Suprapubic skin (tissue), 4 donors: Measurements from ENCODE around the gene NSUN2. TPM values are rescaled to one million over a fixed set of nuclear protein-coding genes. Genes with fewer than 3 reads are reported as not detected.

Experiments
- DNase-seq, 2 donors: peaks; one replicate each; pipeline ENCODE4 v3.0.0-alpha.2; 2019; ENCODE audit warnings: low spot score in 2 of 2
- H3K27ac ChIP-seq: fragments of 200-600 bp; sonication (generic); one replicate; pipeline ENCODE4 v1.5.1; 2019
- H3K27me3 ChIP-seq: fragments of 200-600 bp; sonication (generic); one replicate; pipeline ENCODE4 v1.5.1; 2019
- H3K36me3 ChIP-seq: fragments of 200-600 bp; sonication (generic); one replicate; pipeline ENCODE4 v1.5.1; 2019
- H3K4me1 ChIP-seq: fragments of 200-600 bp; sonication (generic); one replicate; pipeline ENCODE4 v1.5.1; 2019
- H3K4me3 ChIP-seq: fragments of 200-600 bp; sonication (generic); one replicate; pipeline ENCODE4 v1.5.1; 2019; ENCODE audit warnings: mild to moderate bottlenecking
- H3K9me3 ChIP-seq: fragments of 200-600 bp; sonication (generic); one replicate; pipeline ENCODE4 v1.5.1; 2019
- CTCF ChIP-seq, 2 donors: fragments of 200-600 bp in 1 of 2; fragments of 450-650 bp in 1 of 2; sonication (generic) in 1 of 2; IDR thresholded peaks; one replicate each; pipeline ENCODE4 v1.5.1; 2016 to 2019; ENCODE audit warnings: antibody characterized with exemption in 2 of 2, mild to moderate bottlenecking in 1 of 2, moderate library complexity in 1 of 2
- EP300 ChIP-seq: sonication (generic); formaldehyde crosslinking; IDR thresholded peaks from one replicate; pipeline ENCODE4 v1.6.1; 2017; ENCODE audit warnings: antibody characterized with exemption
- POLR2A ChIP-seq, 2 donors: fragments of 450-650 bp; IDR thresholded peaks; one replicate each; pipeline ENCODE4 v1.6.1; 2017; ENCODE audit warnings: antibody characterized with exemption in 2 of 2, mild to moderate bottlenecking in 2 of 2, moderate library complexity in 2 of 2
- POLR2AphosphoS5 ChIP-seq, 3 donors: sonication (generic); formaldehyde crosslinking; IDR thresholded peaks; one replicate each; pipeline ENCODE4 v1.6.1; 2017; ENCODE audit warnings: antibody characterized with exemption in 3 of 3
- WGBS: methylation state at CpG from one replicate; pipeline ENCODE4 v1.1.5; 2018; 5-methylcytosine and 5-hydroxymethylcytosine counted together
- total RNA-seq, 4 donors: library from RNA; depleted of rRNA; stranded (reverse); fragments of >200 nt; gene quantifications; one replicate each; pipeline ENCODE4 v1.1.0, GENCODE V29; 2016

The NSUN2 gene
- total RNA-seq, 4 donors from 2014 or later, result 48.8 to 90.8 (median 56.4) TPM

GRCh38 chr5:6585168-6585567 is 47.7 kb downstream of the NSUN2 start:
- H3K27ac ChIP-seq, result no peak overlapping the region
- H3K9me3 ChIP-seq, result no peaks in the 10 kb centered on the region
- no peak for DNase-seq
- WGBS, result 72% methylated on average over 6 of the region's 6 CpGs
- no peak overlapping the region for H3K4me3 ChIP-seq
- peaks cover 30% of the 10 kb centered on the region for H3K27me3 ChIP-seq
- TF ChIP-seq EP300, result no peak
- H3K4me1 ChIP-seq, result peaks cover 10% of the 10 kb centered on the region
- no peaks in the 10 kb centered on the region for H3K36me3 ChIP-seq

GRCh38 chr5:6584727-6585126 is 48.1 kb downstream of the NSUN2 start:
- peaks cover 30% of the 10 kb centered on the region for H3K27me3 ChIP-seq

GRCh38 chr5:6584101-6584645 is 48.7 kb downstream of the NSUN2 start:
- Histone ChIP-seq H3K9me3 (no peaks in the 10 kb centered on the region), H3K36me3 (no peaks in the 10 kb centered on the region), H3K4me3 (no peak overlapping the region), H3K27me3 (peaks cover 30% of the 10 kb centered on the region), H3K27ac (no peak overlapping the region), H3K4me1 (peaks cover 10% of the 10 kb centered on the region)
- TF ChIP-seq POLR2A (IDR thresholded peaks at IDR 0.05) (no peak), POLR2AphosphoS5 (IDR thresholded peaks at IDR 0.05) (no peak), CTCF (IDR thresholded peaks at IDR 0.05) (no peak), EP300 (no peak)
- WGBS, result 71% methylated on average over 6 of the region's 6 CpGs
- no peak for DNase-seq

More at GRCh38 chr5:6584727-6585126, 48.1 kb downstream of the NSUN2 start:
- H3K4me1 ChIP-seq, result peaks cover 10% of the 10 kb centered on the region
- no peak for DNase-seq
- H3K36me3 ChIP-seq, result no peaks in the 10 kb centered on the region
- TF ChIP-seq EP300, result no peak
- TF ChIP-seq POLR2A (IDR thresholded peaks at IDR 0.05), result no peak
- TF ChIP-seq POLR2AphosphoS5 (IDR thresholded peaks at IDR 0.05), result no peak
- TF ChIP-seq CTCF (IDR thresholded peaks at IDR 0.05), result no peak
- no peak overlapping the region for H3K27ac ChIP-seq
- H3K9me3 ChIP-seq, result no peaks in the 10 kb centered on the region
- WGBS, result 81% methylated on average over 8 of the region's 8 CpGs
- no peak overlapping the region for H3K4me3 ChIP-seq

- Histone ChIP-seq H3K4me1 (peaks cover 10% of the 10 kb centered on the region), H3K36me3 (no peaks in the 10 kb centered on the region), H3K4me3 (peak overlapping the region; percentile 44), H3K9me3 (no peaks in the 10 kb centered on the region), H3K27ac (no peak overlapping the region), H3K27me3 (peaks cover 35% of the 10 kb centered on the region)
- 19% methylated on average over 22 of the region's 85 CpGs for WGBS
- DNase-seq, result no peak
- TF ChIP-seq POLR2A (IDR thresholded peaks at IDR 0.05), result no peak
- peak in 1 of 2 donors; percentile 52 for TF ChIP-seq CTCF (IDR thresholded peaks at IDR 0.05)
- TF ChIP-seq EP300, result no peak
- no peak for TF ChIP-seq POLR2AphosphoS5 (IDR thresholded peaks at IDR 0.05)
These were observed 49.6 kb downstream of the NSUN2 start for GRCh38 chr5:6583049-6583880.

GRCh38 chr5:6582507-6583048 is 50.3 kb downstream of the NSUN2 start:
- Histone ChIP-seq H3K9me3 (no peaks in the 10 kb centered on the region), H3K4me1 (peaks cover 10% of the 10 kb centered on the region), H3K27me3 (peaks cover 35% of the 10 kb centered on the region), H3K36me3 (no peaks in the 10 kb centered on the region), H3K27ac (no peak overlapping the region), H3K4me3 (peak overlapping the region; percentile 44)
- TF ChIP-seq CTCF (IDR thresholded peaks at IDR 0.05), result no peak
- no peak for DNase-seq
- WGBS, result 51% methylated on average over 22 of the region's 30 CpGs
